ENCODE measurements around the gene ZNF438. TPM values are rescaled to one million over a fixed set of nuclear protein-coding genes. Genes with fewer than 3 reads are reported as not detected.

The ZNF438 gene
- total and polyA plus RNA-seq, 2 of the 8 experiments (the other 6 are each of a cell fraction or from before 2014, with no cell fraction given) = 0.95 to 1.7 TPM

DNA sequence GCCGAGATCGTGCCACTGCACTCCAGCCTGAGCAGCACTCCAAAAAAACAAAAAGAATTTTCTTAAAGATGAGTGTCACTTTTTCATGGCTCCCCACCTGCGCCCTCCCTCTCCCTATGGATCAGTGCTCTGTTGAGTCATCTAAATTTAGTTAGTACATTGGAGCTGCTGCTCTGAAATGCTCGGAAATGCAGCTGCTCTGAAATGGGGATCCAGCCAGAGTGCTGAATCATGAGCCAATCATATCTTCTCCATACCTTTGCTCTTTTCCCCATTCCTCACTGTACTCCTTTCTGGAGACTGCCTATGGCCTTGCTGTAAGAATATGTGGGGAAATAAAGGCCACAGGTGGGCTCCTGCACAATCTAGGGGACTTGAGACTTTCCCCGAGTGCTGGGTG, 188.8 kb downstream of the ZNF438 start (continued):
- TF ChIP-seq EZH2 (IDR thresholded peaks at IDR 0.05; ENCODE audit: low read depth, low read length, severe bottlenecking) (no peak), SRF (IDR thresholded peaks at IDR 0.05; ENCODE audit: low read depth, low read length) (no peak), ATF3 (IDR thresholded peaks at IDR 0.05; ENCODE audit: insufficient read depth, low read depth, low read length) (no peak), YY1 (IDR thresholded peaks at IDR 0.05; ENCODE audit: low read depth, low read length) (no peak)
- TF ChIP-seq, protein P1, sequence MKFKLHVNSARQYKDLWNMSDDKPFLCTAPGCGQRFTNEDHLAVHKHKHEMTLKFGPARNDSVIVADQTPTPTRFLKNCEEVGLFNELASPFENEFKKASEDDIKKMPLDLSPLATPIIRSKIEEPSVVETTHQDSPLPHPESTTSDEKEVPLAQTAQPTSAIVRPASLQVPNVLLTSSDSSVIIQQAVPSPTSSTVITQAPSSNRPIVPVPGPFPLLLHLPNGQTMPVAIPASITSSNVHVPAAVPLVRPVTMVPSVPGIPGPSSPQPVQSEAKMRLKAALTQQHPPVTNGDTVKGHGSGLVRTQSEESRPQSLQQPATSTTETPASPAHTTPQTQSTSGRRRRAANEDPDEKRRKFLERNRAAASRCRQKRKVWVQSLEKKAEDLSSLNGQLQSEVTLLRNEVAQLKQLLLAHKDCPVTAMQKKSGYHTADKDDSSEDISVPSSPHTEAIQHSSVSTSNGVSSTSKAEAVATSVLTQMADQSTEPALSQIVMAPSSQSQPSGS (IDR thresholded peaks at IDR 0.05; ENCODE audit: low read length) = no peak
